GM19372 (cell line): ENCODE measurements around the gene U2AF2.
A peak's percentile ranks its signal among the peaks of the same experiment; 100 is the strongest.

ENCODE experiments used
- ATAC-seq: cut with Tn5 transposase; IDR thresholded peaks from one replicate; pipeline ENCODE4 v1.9.1; 2021; ENCODE audit warnings: mild to moderate bottlenecking, low read depth, moderate library complexity; ENCODE audit not compliant: unreplicated experiment

Gene U2AF2

GRCh38 chr19:55621205-55621672 is 33.6 kb upstream of the U2AF2 start:
- ATAC-seq = no peak

- ATAC-seq = no peak
Observed at GRCh38 chr19:55621673-55622231, 33.1 kb upstream of the U2AF2 start.

- ATAC-seq = no peak
Observed at GRCh38 chr19:55622242-55622969, 32.4 kb upstream of the U2AF2 start.

- no peak for ATAC-seq
Observed at GRCh38 chr19:55623130-55623529, 31.7 kb upstream of the U2AF2 start.

GRCh38 chr19:55623561-55623960 is 31.3 kb upstream of the U2AF2 start:
- ATAC-seq = no peak

GRCh38 chr19:55624109-55625003 is 30.5 kb upstream of the U2AF2 start, which contains the start of gene ZNF784:
ZNF784 (minus strand) TSS chr19:55624566; CDS start chr19:55624561, 5 bp downstream.
- ATAC-seq = peak; percentile 63

GRCh38 chr19:55625004-55625326 is 29.9 kb upstream of the U2AF2 start:
- no peak for ATAC-seq

- ATAC-seq = no peak
Observed at GRCh38 chr19:55626350-55626749, 28.5 kb upstream of the U2AF2 start.

- no peak for ATAC-seq
Observed at GRCh38 chr19:55632463-55632834, 22.4 kb upstream of the U2AF2 start.

- no peak for ATAC-seq
Observed at GRCh38 chr19:55633861-55634260, 21.0 kb upstream of the U2AF2 start.

GRCh38 chr19:55635334-55635717 is 19.5 kb upstream of the U2AF2 start:
- no peak for ATAC-seq

GRCh38 chr19:55635856-55636440 is 18.9 kb upstream of the U2AF2 start:
- no peak for ATAC-seq

GRCh38 chr19:55636723-55637122 is 18.1 kb upstream of the U2AF2 start:
- no peak for ATAC-seq

GRCh38 chr19:55637534-55637933 is 17.3 kb upstream of the U2AF2 start:
- ATAC-seq = no peak

GRCh38 chr19:55638864-55639359 is 15.9 kb upstream of the U2AF2 start:
- no peak for ATAC-seq

- no peak for ATAC-seq
Observed at GRCh38 chr19:55640043-55640576, 14.7 kb upstream of the U2AF2 start.

- ATAC-seq = no peak
Observed at GRCh38 chr19:55640577-55641425, 14.0 kb upstream of the U2AF2 start, which contains the start of gene ZNF580. ZNF580 (plus strand) TSS chr19:55641002; CDS start chr19:55642509, 1,507 bp downstream.

- no peak for ATAC-seq
Observed at GRCh38 chr19:55641426-55642152, 13.2 kb upstream of the U2AF2 start.
